Measurements from ENCODE around the gene FSTL1. TPM values are rescaled to one million over a fixed set of nuclear protein-coding genes. Genes with fewer than 3 reads are reported as not detected.

Gene FSTL1
- total RNA-seq, 1 experiment from 2014 or later, result 179 TPM

DNA sequence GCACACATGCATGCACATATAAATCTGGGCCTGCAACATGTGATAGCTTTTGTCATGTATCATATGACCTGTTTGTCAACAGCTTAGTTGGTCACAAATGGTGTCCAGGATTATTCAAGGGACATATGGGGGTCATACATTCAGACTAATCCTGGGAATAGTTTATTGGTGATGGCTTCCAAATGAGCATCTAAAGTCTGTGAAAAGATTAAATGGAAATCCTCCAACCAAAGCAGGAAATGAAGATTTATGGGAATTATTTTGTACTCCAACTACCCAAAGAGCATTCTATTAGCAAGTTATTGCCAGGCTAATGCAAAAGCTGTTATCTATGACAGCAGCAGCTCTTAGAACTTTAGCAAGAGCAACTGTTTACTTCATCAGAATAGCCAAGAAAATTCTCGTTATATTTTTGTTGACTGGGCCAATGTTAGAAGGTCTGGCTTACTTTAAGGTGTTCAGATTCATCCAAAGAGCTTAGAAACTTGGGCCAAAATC, 7.1 kb downstream of the FSTL1 start:
- in situ Hi-C loops (cut with HindIII; ENCODE audit: low sequenced_read_pairs), result no loop called here
- DNase-seq (ENCODE audit: low spot score), result no peak

- in situ Hi-C loops (cut with HindIII; ENCODE audit: low sequenced_read_pairs), result no loop called here
- DNase-seq (ENCODE audit: low spot score), result no peak
Measured at GRCh38 chr3:120442975-120443517, 7.7 kb downstream of the FSTL1 start.

DNA sequence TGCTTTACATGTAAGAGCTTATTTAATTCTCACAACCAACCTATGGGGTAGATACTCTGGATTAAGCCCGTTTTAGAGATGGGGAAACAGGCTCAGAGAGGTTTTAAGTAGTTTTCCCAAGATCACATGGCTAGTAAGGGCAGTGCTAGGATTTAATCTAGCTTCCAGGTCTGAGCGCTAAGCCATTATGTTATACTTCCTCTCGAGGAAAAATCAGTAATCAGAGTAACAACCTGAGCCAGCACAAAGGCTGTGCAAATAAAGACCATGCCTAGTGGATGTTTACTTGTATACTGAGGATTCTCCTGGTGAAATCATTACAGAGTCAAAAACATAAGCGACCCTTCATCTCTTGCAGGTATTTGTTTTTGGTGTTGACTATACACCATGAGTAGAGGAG, 9.0 kb downstream of the FSTL1 start:
- no peak for DNase-seq (ENCODE audit: low spot score)
- in situ Hi-C loops (cut with HindIII; ENCODE audit: low sequenced_read_pairs), result no loop called here

GRCh38 chr3:120440762-120441161, 10.0 kb downstream of the FSTL1 start:
- DNase-seq (ENCODE audit: low spot score), result no peak
- in situ Hi-C loops (cut with HindIII; ENCODE audit: low sequenced_read_pairs), result no loop called here

DNA sequence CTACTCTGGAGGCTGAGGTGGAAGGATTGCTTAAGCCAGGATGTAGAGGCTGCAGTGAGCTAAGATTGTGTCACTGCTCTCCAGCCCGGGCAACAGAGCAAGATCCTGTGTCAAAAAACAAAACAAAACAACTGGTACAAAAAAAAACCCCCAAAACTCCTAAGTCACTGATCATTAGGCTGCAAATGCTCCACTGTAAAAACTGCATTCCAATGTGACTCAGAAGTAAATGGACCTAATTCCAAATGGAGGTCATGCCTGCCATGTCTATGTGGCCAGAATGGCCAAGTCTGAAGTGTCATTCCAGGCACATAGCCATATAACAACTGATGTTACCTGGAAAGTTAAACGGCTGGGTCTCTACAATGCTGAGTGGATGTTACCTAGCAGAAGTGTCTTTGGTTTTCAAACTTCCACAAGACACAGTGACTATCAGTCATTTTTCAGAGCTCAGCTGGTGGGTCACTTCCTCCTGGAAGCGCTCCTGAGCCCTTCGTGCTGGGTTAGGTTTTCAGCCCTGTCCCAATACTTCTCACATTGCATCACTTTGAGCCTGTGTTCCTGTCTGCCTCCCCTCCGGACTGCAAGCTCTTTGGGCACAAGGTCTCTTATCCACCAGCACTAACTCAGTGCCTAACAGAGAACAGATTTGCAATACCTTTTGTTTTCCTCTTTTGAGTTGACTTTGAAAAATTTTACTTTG, 10.6 kb downstream of the FSTL1 start:
- no peak for DNase-seq (ENCODE audit: low spot score)
- in situ Hi-C loops (cut with HindIII; ENCODE audit: low sequenced_read_pairs), result no loop called here

DNA sequence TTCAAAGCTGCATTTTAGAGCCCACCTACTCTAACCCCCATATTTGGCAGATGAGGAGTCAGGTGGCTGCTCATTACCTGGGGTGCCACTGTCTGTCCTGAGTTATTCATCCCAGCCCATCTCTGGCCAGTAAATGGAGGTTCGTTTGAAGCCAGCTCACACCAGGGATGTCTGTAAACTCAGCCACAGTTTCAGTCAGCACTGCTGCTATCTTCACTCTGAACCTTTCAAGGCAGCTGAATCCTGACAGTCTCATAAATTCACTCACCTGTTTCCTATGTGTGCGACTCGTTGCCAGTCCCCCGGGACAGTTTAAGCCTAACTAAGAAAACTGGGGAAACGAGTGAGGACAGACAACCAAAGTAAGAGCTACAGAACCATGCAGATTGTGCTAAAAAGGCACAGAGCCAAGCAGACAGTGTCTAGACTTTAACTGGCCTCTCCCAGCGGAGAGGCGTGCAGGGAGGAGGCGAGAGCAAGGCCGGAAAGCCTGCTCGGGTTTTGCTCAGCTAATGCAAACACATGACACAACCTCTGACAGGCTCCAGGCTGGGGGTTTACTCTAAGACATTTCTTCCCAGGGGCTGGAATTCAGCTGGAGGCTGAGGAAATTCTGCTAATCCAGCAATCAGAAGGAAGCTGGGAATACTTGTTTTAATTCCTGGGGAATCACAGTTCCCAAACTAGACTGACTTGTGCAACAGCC, 12.0 kb downstream of the FSTL1 start:
- in situ Hi-C loops (cut with HindIII; ENCODE audit: low sequenced_read_pairs), result no loop called here
- DNase-seq (ENCODE audit: low spot score), result no peak

- no peak for DNase-seq (ENCODE audit: low spot score)
- in situ Hi-C loops (cut with HindIII; ENCODE audit: low sequenced_read_pairs), result no loop called here
Measured at GRCh38 chr3:120438216-120438615, 12.6 kb downstream of the FSTL1 start.

DNA sequence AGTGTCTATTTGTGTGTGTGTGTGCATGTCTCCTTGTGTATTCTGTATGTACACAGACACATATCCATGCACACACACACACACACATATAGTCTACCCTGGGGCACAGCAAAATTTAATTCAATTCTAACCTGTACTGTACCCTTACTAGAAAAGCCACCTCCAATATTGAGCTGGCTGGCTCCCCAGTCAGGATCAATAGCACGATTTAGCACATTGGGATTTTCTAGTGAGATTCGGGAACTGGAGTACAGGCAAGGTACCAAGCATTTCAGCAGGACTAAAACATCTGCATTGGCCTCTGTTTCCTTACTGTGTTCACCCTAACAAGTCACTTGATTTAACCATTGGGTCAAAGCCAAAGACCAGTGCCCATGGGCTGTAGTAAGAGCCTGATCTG, 13.2 kb downstream of the FSTL1 start:
- DNase-seq (ENCODE audit: low spot score), result no peak
- in situ Hi-C loops (cut with HindIII; ENCODE audit: low sequenced_read_pairs), result no loop called here

DNA sequence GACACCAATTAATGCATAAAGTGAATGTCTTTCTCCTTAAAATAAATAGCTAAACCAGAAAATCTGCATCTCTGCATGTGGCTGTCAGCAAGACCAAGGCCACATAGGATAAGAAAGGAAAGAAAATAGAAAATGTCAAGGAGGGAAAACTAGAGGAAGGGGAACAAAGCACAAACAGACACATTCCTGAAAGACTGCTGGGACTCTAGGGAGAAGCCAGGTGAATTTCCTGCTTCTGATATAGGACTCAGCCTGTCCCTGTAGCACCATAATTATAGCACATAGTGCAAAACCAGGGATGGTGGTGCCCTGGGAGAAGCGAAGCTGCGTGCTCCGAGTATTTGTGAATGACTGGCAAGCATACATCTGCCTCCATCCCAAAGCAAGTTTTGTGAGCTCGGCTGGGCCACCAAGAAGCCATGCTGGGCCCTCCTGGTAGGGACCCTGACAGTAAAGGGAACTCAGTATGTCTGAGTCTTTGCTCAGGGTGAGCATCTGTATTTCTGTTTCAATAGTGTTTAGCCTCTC, 14.2 kb downstream of the FSTL1 start:
- in situ Hi-C loops (cut with HindIII; ENCODE audit: low sequenced_read_pairs), result no loop called here

DNA sequence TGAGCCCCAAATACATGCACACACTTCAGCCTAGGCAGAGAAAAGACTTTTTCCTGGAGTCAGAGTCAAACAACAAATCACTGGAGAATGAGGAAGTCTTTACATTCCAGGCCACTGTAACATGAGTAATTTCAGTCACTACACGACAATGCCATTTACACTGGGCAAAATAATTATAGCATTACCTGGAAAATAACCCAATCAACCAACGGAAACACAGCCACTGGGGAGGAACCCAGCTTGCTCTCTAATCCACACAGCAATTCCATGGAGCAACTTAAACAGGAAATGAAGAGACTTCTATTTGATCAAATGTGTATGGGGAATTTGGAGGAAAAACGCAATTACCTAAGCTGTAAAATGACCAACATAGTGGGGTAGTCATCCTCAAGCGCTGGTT, 15.2 kb downstream of the FSTL1 start:
- DNase-seq (ENCODE audit: low spot score), result no peak
- in situ Hi-C loops (cut with HindIII; ENCODE audit: low sequenced_read_pairs), result no loop called here

More for the DNA sequence above, 14.2 kb downstream of the FSTL1 start:
- no peak for DNase-seq (ENCODE audit: low spot score)

DNA sequence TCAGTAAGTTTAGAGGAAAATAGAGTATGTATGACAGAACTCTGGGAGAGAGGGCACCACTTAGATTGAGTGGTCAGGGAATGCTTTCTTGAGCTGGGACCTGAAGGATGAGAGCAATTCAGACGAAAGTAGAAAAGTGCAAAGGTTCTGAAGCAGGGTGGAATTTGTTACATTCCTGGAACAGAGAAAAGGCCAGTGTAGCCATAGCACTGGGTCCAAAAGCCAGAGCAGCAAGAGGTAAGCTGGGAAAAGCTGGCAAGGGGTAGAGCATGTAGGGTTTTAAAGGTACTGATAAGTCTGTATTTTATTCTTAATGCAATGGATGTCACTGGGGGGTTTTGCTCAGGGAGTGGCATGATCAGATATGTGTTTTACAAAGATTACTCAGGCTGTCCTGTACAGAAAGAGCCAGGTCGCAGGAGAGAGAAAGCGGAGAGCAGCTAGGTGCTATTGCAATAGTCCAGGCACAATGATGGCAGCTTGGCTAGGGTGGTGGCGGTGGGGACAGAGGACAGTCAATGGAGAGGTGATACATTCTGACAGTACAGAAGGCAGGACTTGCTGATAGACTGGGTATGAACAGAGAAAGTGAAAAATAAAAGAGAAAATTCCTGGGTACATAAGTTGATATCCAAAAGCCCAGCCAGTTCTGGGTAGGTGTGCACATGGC, 17.0 kb downstream of the FSTL1 start:
- in situ Hi-C loops (cut with HindIII; ENCODE audit: low sequenced_read_pairs), result no loop called here
- no peak for DNase-seq (ENCODE audit: low spot score)

DNA sequence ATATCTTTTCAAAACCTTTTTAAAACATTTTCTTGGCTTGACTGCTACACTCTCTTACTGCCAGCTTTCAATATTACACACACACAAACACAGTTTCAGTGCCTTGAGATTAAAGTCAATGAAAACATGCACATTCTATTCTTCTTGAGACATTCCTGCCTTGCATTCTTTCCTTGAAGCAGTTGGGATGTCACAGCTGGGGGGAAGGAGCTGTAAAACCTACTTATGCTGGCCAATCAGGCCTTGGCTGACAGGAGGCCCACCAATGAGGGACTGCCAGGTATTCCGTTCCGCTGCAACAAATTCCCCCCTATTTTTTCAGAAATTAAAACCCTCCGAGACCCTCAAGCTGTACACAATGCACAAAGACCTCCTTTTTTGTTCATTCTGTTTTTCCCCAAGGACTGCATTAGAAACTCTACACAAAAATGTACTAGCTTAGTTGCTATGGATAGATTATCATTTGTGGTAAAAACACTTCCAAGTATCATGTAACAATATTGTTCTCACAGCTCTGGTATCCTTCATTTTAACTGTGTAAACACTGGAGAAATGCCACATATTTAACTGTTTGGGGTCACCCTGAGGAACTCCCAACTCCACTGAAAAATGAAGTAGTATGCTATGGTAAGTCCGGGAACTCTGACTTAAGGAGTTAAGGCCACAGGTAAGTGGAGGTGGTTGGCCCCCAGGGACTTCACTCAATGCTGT, 18.5 kb downstream of the FSTL1 start:
- in situ Hi-C loops (cut with HindIII; ENCODE audit: low sequenced_read_pairs), result no loop called here
- DNase-seq (ENCODE audit: low spot score), result no peak

DNA sequence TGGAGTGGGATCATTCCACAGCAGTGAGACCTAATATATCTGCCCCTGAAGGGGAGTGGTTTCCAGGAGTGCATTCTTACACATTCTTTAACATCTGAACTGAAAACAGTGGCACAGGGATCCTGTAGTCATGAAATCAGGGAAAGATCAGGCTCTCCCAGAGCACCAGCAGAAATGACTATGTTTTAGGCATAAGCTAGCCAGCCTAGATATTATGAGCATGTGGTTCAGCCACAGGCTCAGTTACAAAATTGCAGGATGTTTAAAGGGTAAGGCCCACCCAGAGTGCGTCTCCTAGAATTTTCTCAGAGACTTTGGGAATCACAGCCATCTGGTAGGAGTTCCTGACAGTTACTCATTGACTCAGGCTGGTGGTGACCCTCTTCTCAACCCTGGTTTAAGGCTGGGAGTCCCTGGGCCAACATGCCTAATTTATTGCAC, 20.9 kb downstream of the FSTL1 start:
- no peak for DNase-seq (ENCODE audit: low spot score)
- in situ Hi-C loops (cut with HindIII; ENCODE audit: low sequenced_read_pairs), result no loop called here

DNA sequence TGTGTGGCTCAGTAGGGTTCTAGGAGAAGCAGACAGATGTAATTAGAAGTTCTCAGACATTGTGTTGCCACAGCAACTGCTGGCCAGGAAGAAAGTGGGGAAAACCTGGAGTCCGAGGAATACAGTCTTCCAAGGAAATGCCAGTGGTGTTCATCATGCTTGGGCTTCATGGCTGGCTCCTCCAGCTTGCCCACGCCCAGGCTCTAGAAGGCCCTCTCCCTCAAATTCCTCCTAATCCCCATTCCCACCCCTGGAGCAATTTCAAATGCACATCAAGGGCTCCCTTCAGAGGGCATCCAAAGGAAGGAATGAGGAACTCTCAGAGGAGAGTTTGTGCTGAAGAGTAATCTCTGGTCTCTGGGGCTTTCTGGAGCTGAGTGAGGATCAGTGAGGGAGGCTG, 21.9 kb downstream of the FSTL1 start:
- DNase-seq (ENCODE audit: low spot score), result no peak
- in situ Hi-C loops (cut with HindIII; ENCODE audit: low sequenced_read_pairs), result no loop called here

GRCh38 chr3:120427201-120427600, 23.6 kb downstream of the FSTL1 start:
- in situ Hi-C loops (cut with HindIII; ENCODE audit: low sequenced_read_pairs), result no loop called here
- DNase-seq (ENCODE audit: low spot score), result no peak

DNA sequence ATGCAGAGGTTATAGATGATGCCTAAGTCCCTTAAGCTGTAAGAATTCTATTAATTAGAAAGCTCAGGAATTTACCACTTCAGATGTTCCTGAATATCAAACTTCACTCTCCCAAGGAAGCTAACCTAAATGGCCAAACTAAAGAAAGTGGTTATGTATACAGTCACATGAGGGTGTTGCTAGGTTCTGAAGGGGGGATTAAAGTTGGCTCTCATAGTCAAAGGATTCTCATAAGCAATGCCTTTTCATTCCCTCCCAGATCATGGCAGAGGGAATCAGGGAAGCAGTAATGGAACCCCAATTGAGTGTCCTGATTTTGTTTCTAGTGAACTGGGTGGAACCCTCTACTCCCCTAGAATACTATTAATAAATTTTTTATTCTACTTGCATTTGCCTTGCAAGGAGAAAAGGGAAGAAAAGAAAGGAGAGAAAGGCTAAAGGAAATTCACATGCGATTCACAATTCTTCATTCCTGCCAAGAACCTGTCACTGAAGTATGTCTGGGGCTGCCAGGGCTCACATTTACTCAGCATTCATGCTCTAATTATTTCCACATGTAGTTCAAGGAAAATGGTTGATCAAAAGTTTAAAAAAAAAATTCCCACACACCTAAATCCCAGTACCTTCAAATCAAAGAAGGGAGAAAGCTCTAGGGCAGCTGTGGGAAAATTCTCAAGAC, 25.1 kb downstream of the FSTL1 start:
- in situ Hi-C loops (cut with HindIII; ENCODE audit: low sequenced_read_pairs), result no loop called here
- peak; percentile 38 for DNase-seq (ENCODE audit: low spot score)

- no peak for DNase-seq (ENCODE audit: low spot score)
- in situ Hi-C loops (cut with HindIII; ENCODE audit: low sequenced_read_pairs), result no loop called here
Measured at GRCh38 chr3:120424976-120425570, 25.7 kb downstream of the FSTL1 start.

- no peak for DNase-seq (ENCODE audit: low spot score)
- in situ Hi-C loops (cut with HindIII; ENCODE audit: low sequenced_read_pairs), result no loop called here
Measured at GRCh38 chr3:120424506-120424905, 26.3 kb downstream of the FSTL1 start.

Measured in G401 (cell line).